H1 (cell line): ENCODE results near the gene ZBTB8B.

ENCODE experiments used
- POLR2A ChIP-seq, 2 experiments: IDR thresholded peaks; 1 replicate in 1 of 2; 2 replicates in 1 of 2; pipeline ENCODE4 v1.6.1; 2011; ENCODE audit warnings: low read depth in 2 of 2, low read length in 2 of 2, mild to moderate bottlenecking in 2 of 2; ENCODE audit errors: control extremely low read depth in 1 of 2
- USF2 ChIP-seq: IDR thresholded peaks from 2 replicates; pipeline ENCODE4 v1.6.1; 2011; ENCODE audit warnings: low read length, improper control_type of control experiment

- TF ChIP-seq POLR2A (IDR thresholded peaks at IDR 0.05; ENCODE audit: control extremely low read depth in 1 of 2, low read depth in 2 of 2, low read length in 2 of 2) (no peak), USF2 (no peak)
Observed at GRCh38 chr1:32496127-32496526, 31.3 kb downstream of the ZBTB8B start.
